CD4-positive, CD25-positive, alpha-beta regulatory T cell (primary cell): ENCODE data around the gene TIRAP. TPM values are rescaled to one million over a fixed set of nuclear protein-coding genes. Genes with fewer than 3 reads are reported as not detected.

ENCODE experiments used
- ATAC-seq, 2 donors: fragments of 150-1000 bp; cut with Tn5 transposase; one replicate each; pipeline ENCODE4 v1.10.0; 2021; ENCODE audit warnings: low read depth in 2 of 2, moderate number of reproducible peaks in 2 of 2, moderate library complexity in 1 of 2
- DNase-seq, 3 donors: peaks; one replicate each; pipeline versions ENCODE4 v3.0.0 to v3.0.0-alpha.2; 2012 to 2022; ENCODE audit warnings: mixed read lengths in 1 of 3
- H3K27ac ChIP-seq: one replicate; pipeline ENCODE4 v1.7.0; 2013; ENCODE audit warnings: mild to moderate bottlenecking, low read length; ENCODE audit not compliant: insufficient read depth, poor library complexity, severe bottlenecking
- H3K27me3 ChIP-seq: one replicate; pipeline ENCODE4 v1.7.0; 2013; ENCODE audit warnings: low read length; ENCODE audit not compliant: control insufficient read depth, insufficient read depth
- H3K36me3 ChIP-seq: one replicate; pipeline ENCODE4 v1.7.0; 2013; ENCODE audit warnings: mild to moderate bottlenecking, low read length, moderate library complexity; ENCODE audit not compliant: control insufficient read depth, insufficient read depth
- H3K4me1 ChIP-seq: 2 replicates; pipeline ENCODE4 v1.7.0; 2013; ENCODE audit warnings: mild to moderate bottlenecking, low read length; ENCODE audit not compliant: insufficient read depth, control insufficient read depth, poor library complexity, severe bottlenecking
- H3K4me3 ChIP-seq: one replicate; pipeline ENCODE4 v1.7.0; 2013; ENCODE audit warnings: low read depth, mild to moderate bottlenecking, low read length, moderate library complexity
- H3K9me3 ChIP-seq, 2 experiments: 1 replicate in 1 of 2; 2 replicates in 1 of 2; pipeline ENCODE4 v1.7.0; 2013; ENCODE audit warnings: low read length in 2 of 2, mild to moderate bottlenecking in 1 of 2, moderate library complexity in 1 of 2; ENCODE audit not compliant: control insufficient read depth in 2 of 2
- H3K27ac Mint-ChIP-seq, 3 donors: one replicate each; pipeline ENCODE4 v1.8.0; 2020 to 2022; ENCODE audit warnings: mild to moderate bottlenecking in 3 of 3, mixed read lengths in 3 of 3, moderate library complexity in 2 of 3
- H3K27me3 Mint-ChIP-seq: one replicate; pipeline ENCODE4 v1.8.0; 2022; ENCODE audit warnings: mild to moderate bottlenecking, mixed read lengths
- H3K36me3 Mint-ChIP-seq: one replicate; pipeline ENCODE4 v1.8.0; 2020; ENCODE audit warnings: mixed read lengths
- H3K4me1 Mint-ChIP-seq, 4 donors: one replicate each; pipeline ENCODE4 v1.8.0; 2020 to 2022; ENCODE audit warnings: mixed read lengths in 4 of 4, mild to moderate bottlenecking in 1 of 4
- H3K4me3 Mint-ChIP-seq, 4 donors: one replicate each; pipeline ENCODE4 v1.8.0; 2020 to 2022; ENCODE audit warnings: mild to moderate bottlenecking in 4 of 4, mixed read lengths in 4 of 4, moderate library complexity in 3 of 4
- H3K9me3 Mint-ChIP-seq, 7 donors: one replicate each; pipeline ENCODE4 v1.8.0; 2020 to 2022; ENCODE audit warnings: mixed read lengths in 7 of 7, mild to moderate bottlenecking in 3 of 7, moderate library complexity in 2 of 7
- polyA plus RNA-seq, 4 donors: library from polyadenylated mRNA; unstranded; fragments of 300-500 nt; fragmentation: Illumina TruSeq; gene quantifications; one replicate each; pipeline ENCODE4 v1.2.3, GENCODE V29; 2021
- total RNA-seq: library from RNA; stranded (reverse); gene quantifications from one replicate; pipeline ENCODE4 v1.2.3, GENCODE V29; 2022

The TIRAP gene
- total and polyA plus RNA-seq, 5 donors from 2014 or later: 8.1 to 15.5 (median 9.2) TPM

DNA sequence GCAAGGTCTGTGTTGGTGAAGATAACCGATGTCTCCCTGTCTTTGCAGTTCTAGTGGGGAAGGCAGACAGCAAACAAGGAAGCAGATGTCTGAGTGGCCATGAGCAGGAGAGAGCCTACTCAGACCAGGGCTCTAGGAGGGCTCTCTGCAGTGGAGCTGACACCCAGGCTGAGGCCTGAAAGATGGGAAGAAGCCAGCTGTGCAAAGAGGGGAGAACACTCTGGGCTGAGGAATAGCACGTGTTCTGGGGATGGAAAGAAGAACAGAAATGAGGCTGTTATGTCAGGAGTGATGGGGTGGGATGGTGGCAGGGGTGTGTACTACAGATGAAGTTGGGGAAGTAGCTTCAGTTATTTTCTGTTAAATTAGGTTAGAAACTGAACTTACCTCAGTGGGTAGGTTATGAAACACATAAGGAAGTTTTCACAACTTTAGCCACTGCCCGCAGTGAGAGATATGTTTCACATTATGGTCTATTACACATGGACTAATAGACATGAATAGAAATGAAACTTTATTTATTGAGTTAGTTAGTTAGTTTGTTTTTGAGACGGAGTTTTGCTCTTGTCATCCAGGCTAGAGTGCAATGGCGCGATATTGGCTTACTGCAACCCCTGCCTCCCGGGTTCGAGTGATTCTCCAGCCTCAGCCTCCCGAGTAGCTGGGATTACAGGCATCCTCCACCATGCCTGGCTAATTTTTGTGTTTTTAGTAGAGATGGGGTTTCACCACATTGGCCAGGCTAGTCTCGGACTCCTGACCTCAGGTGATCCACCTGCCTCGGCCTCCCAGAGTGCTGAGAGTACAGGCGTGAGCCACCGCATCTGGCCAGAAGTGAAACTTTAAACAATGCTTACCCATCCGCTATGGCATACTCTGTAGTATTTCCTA, 28.8 kb downstream of the TIRAP start:
- H3K27ac Mint-ChIP-seq: peak overlapping the region in 1 of 3 donors; percentile 17
- ATAC-seq: no peak
- H3K4me1 Mint-ChIP-seq: peaks cover 11 to 47% (median 33%) of the 10 kb centered on the region in 4 donors
- Histone ChIP-seq H3K9me3 (no peaks in the 10 kb centered on the region), H3K27ac (no peak overlapping the region), H3K4me3 (no peak overlapping the region), H3K36me3 (peaks cover 45% of the 10 kb centered on the region), H3K27me3 (no peaks in the 10 kb centered on the region), H3K4me1 (peaks cover 4% of the 10 kb centered on the region)
- no peaks in the 10 kb centered on the region for H3K27me3 Mint-ChIP-seq
- H3K36me3 Mint-ChIP-seq: peaks cover 50% of the 10 kb centered on the region
- H3K4me3 Mint-ChIP-seq: no peak overlapping the region
- DNase-seq: no peak
- peaks cover 0 to 4% (median 2%) of the 10 kb centered on the region in 7 donors for H3K9me3 Mint-ChIP-seq

DNA sequence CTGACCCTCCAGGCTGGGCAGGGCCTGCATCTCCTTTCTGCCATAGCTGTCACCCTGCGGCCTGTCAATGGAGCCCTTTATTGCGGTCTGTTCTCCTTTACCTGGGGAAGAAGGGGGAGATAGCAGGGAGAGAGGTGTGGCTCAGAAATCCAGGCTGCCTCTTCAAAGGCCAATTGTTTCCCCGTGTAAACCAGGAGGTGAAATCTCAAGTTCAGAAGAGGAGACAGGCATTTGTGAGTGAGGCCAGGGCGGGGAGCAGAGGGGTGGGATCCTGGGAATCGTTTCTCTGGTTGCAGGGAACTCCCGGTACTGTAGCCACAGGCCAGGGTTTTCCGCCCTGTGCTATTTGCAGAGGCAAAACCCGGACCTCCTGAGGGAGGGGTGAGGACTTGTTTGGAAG, 30.1 kb downstream of the TIRAP start:
- peaks cover 0 to 4% (median 2%) of the 10 kb centered on the region in 7 donors for H3K9me3 Mint-ChIP-seq
- ATAC-seq: no peak
- Histone ChIP-seq H3K27me3 (no peaks in the 10 kb centered on the region), H3K4me1 (peaks cover 7% of the 10 kb centered on the region), H3K27ac (no peak overlapping the region), H3K9me3 (no peaks in the 10 kb centered on the region), H3K36me3 (peaks cover 41% of the 10 kb centered on the region), H3K4me3 (no peak overlapping the region)
- peaks cover 47% of the 10 kb centered on the region for H3K36me3 Mint-ChIP-seq
- H3K4me1 Mint-ChIP-seq: peaks cover 21 to 48% (median 35%) of the 10 kb centered on the region in 4 donors
- DNase-seq: no peak
- no peaks in the 10 kb centered on the region for H3K27me3 Mint-ChIP-seq
- peak overlapping the region in 1 of 3 donors; percentile 35 for H3K27ac Mint-ChIP-seq
- no peak overlapping the region for H3K4me3 Mint-ChIP-seq

DNA sequence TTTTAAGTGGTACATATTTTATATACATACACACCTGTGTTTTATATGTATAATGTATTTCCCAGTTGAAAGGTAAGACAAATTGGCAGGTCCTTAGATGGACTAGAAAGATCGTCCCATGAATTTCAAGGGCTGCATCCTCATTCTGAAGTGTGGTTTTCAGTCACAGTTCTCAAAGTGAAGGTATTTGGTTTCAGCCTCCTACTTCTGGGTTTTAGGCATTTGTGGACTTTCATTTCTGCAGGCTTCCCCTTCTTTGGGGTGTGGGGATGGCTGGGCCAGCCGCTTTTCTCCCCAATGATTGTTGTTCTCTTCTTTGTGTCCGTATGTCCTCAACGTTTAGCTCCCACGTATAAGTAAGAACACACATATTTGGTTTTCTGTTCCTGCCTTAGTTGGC, 30.9 kb downstream of the TIRAP start:
- no peak for ATAC-seq
- Mint-ChIP-seq H3K27ac (no peak overlapping the region), H3K4me1 (peaks cover 25 to 53% (median 38%) of the 10 kb centered on the region in 4 donors)

DNA sequence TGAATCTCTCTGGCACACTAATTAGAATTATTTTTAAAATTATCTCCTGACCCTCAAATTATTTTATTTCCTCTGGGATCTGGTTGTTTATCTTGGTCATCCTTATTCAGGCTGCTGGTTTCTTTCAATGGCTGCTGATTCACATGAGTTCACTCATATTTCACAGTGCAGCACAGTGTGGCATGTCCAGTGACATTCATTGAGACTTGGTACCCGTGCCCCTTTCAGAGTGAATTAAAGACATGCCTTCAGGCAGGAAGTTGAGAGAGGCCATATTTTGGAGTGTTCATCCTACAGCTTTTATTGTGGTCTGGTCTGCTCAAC, 34.5 kb downstream of the TIRAP start:
- H3K36me3 ChIP-seq: peaks cover 37% of the 10 kb centered on the region
- H3K27me3 ChIP-seq: no peaks in the 10 kb centered on the region
- Mint-ChIP-seq H3K27me3 (no peaks in the 10 kb centered on the region), H3K4me3 (peak overlapping the region in 3 of 4 donors; percentile 39 to 79 (median 49)), H3K4me1 (peaks cover 26 to 46% (median 39%) of the 10 kb centered on the region in 4 donors), H3K27ac (peak overlapping the region in 2 of 3 donors; percentile 64 to 72), H3K36me3 (peaks cover 39% of the 10 kb centered on the region), H3K9me3 (peaks cover 0 to 4% (median 2%) of the 10 kb centered on the region in 7 donors)
- ATAC-seq (no peak), DNase-seq (no peak)
- no peak overlapping the region for H3K27ac ChIP-seq
- no peak overlapping the region for H3K4me3 ChIP-seq
- no peaks in the 10 kb centered on the region for H3K9me3 ChIP-seq
- peaks cover 22% of the 10 kb centered on the region for H3K4me1 ChIP-seq

More for the DNA sequence above, 30.9 kb downstream of the TIRAP start:
- H3K9me3 Mint-ChIP-seq: peaks cover 0 to 4% (median 2%) of the 10 kb centered on the region in 7 donors
- peaks cover 42% of the 10 kb centered on the region for H3K36me3 Mint-ChIP-seq
- H3K4me3 ChIP-seq: no peak overlapping the region
- H3K27ac ChIP-seq: no peak overlapping the region
- H3K27me3 Mint-ChIP-seq: no peaks in the 10 kb centered on the region
- H3K9me3 ChIP-seq: no peaks in the 10 kb centered on the region
- no peaks in the 10 kb centered on the region for H3K27me3 ChIP-seq
- no peak overlapping the region for H3K4me3 Mint-ChIP-seq
- H3K4me1 ChIP-seq: peaks cover 15% of the 10 kb centered on the region
- H3K36me3 ChIP-seq: peaks cover 34% of the 10 kb centered on the region
- DNase-seq: no peak

DNA sequence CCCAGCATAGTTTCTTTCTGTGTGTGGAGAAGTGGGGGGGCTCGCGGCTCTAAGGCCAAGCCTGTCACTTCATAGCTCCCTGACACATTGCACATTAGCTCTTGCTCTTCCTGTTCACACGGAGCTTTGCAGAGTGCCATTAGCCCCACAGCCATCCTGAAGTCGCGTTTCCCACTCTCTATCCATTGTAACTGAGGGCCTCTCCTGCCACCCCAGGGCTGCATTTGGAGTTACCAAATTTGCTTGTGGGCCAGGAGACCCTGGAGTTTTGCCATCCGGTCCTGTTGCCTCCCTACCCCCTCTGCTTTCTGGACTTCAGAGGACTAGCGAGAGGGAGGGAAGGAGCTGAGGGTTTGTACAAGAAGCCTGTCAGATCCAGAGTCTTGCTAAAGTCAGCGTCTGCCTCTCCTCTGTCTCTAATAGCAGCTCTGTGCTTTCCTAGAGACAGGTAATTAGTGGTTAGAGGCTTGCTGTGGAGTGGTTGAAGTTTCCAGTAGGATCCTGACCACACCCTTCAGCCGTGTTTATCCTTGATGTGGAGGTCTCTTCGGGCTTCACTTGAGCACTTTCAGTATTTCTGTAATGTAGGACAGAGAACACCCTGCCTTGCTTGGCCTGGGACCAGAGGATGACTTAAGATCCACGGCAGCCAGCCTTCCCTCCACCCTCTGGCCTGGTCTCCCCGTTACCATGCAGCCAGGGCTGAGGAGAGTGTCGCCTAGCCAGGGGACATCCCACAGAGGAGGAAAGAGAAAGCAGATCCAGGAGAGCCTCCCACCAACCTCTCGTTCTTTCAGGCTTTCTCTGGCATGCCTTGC, 35.1 kb downstream of the TIRAP start:
- H3K4me1 ChIP-seq: peaks cover 22% of the 10 kb centered on the region
- peak overlapping the region; percentile 64 to 83 (median 80) for H3K27ac Mint-ChIP-seq

DNA sequence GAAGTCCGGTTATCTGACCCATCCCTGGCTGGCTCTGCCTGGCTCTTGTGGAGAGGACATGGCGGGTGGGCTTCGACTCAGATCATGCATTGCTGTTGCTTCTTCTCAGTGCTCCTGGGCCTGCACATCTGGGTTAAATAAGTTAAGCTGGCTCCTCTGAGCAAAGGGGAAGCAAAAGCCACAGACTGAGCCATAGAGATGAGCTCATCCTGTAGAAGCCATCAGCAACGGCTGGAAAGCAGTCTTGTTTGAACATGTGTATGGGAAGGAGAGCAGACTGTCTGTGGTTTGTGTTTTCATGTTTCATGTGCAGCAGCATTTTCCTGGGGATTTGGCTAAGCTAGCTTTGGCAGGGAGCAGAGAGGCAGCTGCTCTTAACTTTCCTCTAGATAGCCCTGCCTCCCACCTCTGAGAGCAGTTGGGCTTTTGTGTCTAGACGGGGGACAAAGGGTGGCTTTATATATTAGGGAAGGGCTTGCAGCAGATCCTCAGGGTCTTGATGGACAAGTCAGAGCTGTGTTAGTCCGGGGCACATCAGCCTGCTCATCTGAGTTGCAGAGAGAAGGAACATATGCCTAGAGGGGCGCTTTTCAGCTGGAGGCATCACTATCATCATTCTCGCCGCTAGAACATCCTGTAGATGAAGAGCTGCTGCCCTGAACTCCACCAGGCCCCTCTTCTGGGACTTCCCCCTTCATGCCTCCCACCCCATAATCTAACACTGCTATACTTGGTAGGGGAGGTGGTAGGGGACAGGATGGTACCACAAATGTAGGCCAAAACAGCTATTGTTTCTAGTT, 35.9 kb downstream of the TIRAP start:
- Mint-ChIP-seq H3K4me1 (peaks cover 26 to 48% (median 38%) of the 10 kb centered on the region in 4 donors), H3K4me3 (peak overlapping the region in 3 of 4 donors; percentile 2 to 79 (median 39)), H3K9me3 (peaks cover 0 to 4% (median 0%) of the 10 kb centered on the region in 7 donors), H3K36me3 (peaks cover 35% of the 10 kb centered on the region), H3K27me3 (no peaks in the 10 kb centered on the region), H3K27ac (peak overlapping the region; percentile 64 to 83 (median 80))
- Histone ChIP-seq H3K4me3 (peak overlapping the region; percentile 41), H3K27ac (no peak overlapping the region), H3K36me3 (peaks cover 27% of the 10 kb centered on the region), H3K4me1 (peaks cover 22% of the 10 kb centered on the region), H3K9me3 (no peaks in the 10 kb centered on the region), H3K27me3 (no peaks in the 10 kb centered on the region)
- peak; percentile 54 to 65 for ATAC-seq
- peak in 1 of 3 donors; percentile 39 for DNase-seq

More for the DNA sequence above, 35.1 kb downstream of the TIRAP start:
- H3K4me1 Mint-ChIP-seq: peaks cover 26 to 46% (median 39%) of the 10 kb centered on the region in 4 donors
- H3K4me3 Mint-ChIP-seq: peak overlapping the region in 3 of 4 donors; percentile 39 to 79 (median 49)
- no peaks in the 10 kb centered on the region for H3K9me3 ChIP-seq
- ATAC-seq (peak; percentile 32 to 56), DNase-seq (peak in 2 of 3 donors; percentile 3 to 36)
- no peak overlapping the region for H3K4me3 ChIP-seq
- H3K27me3 ChIP-seq: no peaks in the 10 kb centered on the region
- peaks cover 39% of the 10 kb centered on the region for H3K36me3 Mint-ChIP-seq
- peaks cover 32% of the 10 kb centered on the region for H3K36me3 ChIP-seq
- no peaks in the 10 kb centered on the region for H3K27me3 Mint-ChIP-seq
- H3K9me3 Mint-ChIP-seq: peaks cover 0 to 4% (median 2%) of the 10 kb centered on the region in 7 donors
- H3K27ac ChIP-seq: no peak overlapping the region

DNA sequence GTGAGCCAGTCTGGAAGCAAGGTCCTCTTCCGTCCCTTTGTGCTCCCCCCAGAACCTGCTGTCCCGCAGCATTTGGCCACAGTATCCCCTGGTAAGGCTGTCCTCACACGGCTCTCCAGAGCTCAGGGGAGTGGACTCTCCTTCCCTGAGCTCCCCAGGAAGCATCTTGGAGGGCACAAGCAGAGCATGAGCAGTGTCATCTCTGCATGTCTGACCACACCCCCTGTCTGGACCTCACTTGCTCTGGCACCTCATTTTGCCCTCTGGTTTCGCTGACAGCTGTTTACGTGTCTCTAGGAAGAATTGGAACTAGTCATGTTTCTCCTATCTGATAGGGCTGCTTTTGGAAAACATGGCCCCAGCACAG, 36.5 kb downstream of the TIRAP start:
- peaks cover 26 to 44% (median 36%) of the 10 kb centered on the region in 4 donors for H3K4me1 Mint-ChIP-seq

More for the DNA sequence above, 36.5 kb downstream of the TIRAP start:
- H3K27ac ChIP-seq: no peak overlapping the region
- no peaks in the 10 kb centered on the region for H3K9me3 ChIP-seq
- Mint-ChIP-seq H3K27ac (peak overlapping the region in 2 of 3 donors; percentile 32 to 64), H3K36me3 (peaks cover 30% of the 10 kb centered on the region), H3K27me3 (no peaks in the 10 kb centered on the region), H3K9me3 (peaks cover 0 to 4% (median 0%) of the 10 kb centered on the region in 7 donors), H3K4me3 (peak overlapping the region in 1 of 4 donors; percentile 79)
- peaks cover 22% of the 10 kb centered on the region for H3K36me3 ChIP-seq
- ATAC-seq (no peak), DNase-seq (no peak)
- H3K4me1 ChIP-seq: peaks cover 22% of the 10 kb centered on the region
- H3K27me3 ChIP-seq: no peaks in the 10 kb centered on the region
- H3K4me3 ChIP-seq: no peak overlapping the region
